Hematopoietic multipotent progenitor cell treated with erythropoietin and hydrocortisone succinate and interleukin-3 and kit ligand, for 15 days (in vitro differentiated cells): ENCODE results near the gene TSHR.

Experiments
- DNase-seq: peaks from one replicate; pipeline ENCODE4 v3.0.0-alpha.2; 2015; ENCODE audit warnings: low spot score

Gene TSHR

GRCh38 chr14:81138429-81138828 lies 183.0 kb downstream of the TSHR start:
- DNase-seq, result no peak

GRCh38 chr14:81141426-81141825 lies 186.0 kb downstream of the TSHR start:
- DNase-seq, result no peak

DNA sequence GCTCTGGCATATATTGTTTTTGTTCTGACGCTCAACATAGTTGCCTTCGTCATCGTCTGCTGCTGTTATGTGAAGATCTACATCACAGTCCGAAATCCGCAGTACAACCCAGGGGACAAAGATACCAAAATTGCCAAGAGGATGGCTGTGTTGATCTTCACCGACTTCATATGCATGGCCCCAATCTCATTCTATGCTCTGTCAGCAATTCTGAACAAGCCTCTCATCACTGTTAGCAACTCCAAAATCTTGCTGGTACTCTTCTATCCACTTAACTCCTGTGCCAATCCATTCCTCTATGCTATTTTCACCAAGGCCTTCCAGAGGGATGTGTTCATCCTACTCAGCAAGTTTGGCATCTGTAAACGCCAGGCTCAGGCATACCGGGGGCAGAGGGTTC lies 188.4 kb downstream of the TSHR start:
- DNase-seq, result no peak

- no peak for DNase-seq
Measured at GRCh38 chr14:81144824-81145603, 189.6 kb downstream of the TSHR start.

DNA sequence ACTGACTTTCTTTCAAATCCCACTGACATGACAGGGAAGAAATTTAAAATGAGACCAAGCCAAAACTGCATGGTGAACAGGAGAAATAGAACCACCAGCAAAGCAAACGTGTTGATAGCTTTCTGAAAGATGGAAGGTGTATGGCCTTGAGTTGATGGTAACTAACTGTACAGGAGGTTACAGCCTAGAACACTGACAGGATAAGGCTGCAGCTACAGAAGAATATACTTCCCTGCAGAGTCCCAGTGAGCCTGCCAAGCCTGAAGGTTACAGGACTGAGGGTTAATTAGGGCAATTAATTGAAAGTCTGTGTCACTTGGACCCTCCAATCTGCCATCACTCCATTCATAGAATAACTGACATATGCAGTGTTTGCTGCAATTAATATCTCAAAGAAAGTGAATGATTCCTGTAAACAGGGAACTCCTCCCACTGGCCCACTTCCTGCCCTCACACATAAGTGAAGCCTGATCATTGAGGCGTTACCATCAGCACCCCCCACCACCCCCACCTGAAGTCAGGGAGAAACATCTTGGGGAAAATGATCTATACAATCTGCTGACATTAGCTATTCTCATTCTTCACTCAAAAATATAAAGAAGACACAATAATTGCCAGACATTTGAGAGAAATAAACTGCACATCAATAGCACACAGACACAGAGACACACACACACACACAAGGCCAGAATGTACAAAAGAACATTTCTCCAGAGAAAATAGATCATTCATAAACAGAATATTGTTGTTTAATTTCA lies 191.9 kb downstream of the TSHR start:
- DNase-seq, result no peak

DNA sequence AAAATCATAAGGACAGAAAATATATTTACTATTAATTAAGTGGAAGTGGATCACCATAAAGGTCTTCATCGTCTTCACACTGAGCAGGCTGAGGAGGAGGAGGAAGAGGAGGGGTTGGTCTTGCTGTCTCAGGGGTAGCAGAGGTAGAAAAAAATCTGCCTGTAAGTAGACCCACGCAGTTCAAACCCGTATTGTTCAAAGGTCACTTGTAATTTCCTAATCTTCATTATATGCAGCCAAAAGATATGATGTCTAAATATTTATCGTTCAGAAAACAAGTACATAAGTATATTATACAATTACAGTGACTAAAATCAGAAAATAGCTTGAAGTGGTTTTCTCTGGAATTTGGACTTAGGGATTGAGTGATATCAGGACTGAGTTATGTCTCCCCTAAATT lies 193.2 kb downstream of the TSHR start:
- no peak for DNase-seq

DNA sequence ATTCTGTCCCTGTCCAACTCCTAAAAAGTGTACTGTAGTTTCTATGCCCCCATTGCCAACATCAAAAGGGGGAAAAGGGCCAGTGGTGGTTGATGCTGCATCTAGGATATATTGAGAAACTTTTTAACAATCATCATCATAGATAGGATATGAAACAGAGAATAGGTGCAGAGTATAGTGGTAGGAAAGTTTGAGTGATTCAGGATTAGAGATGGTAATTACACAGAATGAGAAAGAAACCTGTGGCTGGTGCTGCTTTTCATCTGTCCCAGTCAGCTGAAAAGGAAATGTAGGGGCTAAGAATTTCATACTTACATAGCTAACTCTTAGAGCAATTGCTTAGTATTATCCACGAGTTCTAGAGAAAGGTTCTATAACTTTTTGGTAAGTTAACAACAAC lies 197.8 kb downstream of the TSHR start:
- DNase-seq, result no peak

DNA sequence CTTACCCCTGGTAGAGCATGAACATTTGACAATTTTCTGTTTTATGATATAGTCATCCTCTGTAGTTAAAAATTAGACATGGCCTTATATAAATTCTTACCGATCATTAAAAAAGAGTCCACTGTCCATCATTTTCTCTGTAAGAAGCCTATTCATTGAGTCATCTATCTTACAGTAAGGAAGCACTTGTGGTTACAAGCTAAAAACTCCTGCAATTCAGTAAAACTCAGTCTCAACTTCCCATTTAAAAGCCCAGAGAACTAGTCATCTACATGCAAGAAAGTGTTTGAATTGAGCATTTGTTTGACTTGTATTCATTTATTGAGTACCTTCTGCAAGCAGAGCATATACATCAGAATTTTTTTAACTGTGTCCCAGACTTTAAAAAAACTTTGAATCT lies 202.0 kb downstream of the TSHR start:
- DNase-seq, result no peak

GRCh38 chr14:81161088-81161487 lies 205.7 kb downstream of the TSHR start:
- no peak for DNase-seq

GRCh38 chr14:81161749-81162148 lies 206.3 kb downstream of the TSHR start:
- no peak for DNase-seq

DNA sequence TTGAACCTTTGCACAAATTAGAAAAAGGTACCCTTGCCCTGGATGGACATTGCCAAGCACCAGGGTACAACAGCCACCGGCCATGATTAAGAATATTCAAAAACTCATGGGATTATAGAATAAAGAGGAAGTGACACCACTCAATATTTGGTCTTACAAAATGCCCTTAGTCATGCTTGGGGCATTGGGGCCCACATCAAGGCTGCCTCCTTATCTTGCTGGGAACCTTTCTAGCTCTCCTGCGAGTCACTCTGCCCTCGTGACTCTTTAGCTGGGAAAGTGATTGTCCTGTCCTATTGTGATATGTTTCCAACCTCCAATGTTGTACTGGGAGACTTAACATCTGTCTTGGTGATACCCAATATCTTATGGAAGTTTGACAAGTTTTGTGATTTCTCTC lies 207.5 kb downstream of the TSHR start:
- DNase-seq, result peak; percentile 21

DNA sequence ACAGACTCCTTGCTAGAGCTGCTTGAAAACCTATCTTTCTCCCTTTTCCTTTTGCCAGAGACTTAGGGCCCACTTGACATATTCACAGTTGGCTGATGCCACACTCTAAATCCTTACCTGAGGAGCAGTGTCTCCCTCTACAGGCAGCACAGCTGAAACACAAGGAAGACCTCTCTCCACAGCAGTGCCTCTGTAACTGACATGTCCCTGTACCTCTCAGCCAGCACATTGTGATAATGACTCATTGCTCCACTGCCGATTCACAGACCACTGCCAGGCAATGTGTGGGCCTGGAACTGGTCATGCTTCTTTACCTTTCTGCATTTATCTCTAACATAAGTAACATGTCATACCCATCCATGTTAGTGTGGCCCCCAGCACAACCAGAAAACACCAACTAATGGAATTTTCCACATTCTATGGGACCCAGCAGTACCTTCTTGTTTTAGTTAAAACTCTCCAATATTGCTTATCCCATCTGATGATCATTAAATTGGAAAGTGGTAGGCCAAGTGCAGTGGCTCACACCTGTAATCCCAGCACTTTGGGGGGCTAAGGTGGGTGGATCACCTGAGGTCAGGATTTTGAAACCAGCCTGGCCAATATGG lies 208.8 kb downstream of the TSHR start:
- DNase-seq, result peak; percentile 57

DNA sequence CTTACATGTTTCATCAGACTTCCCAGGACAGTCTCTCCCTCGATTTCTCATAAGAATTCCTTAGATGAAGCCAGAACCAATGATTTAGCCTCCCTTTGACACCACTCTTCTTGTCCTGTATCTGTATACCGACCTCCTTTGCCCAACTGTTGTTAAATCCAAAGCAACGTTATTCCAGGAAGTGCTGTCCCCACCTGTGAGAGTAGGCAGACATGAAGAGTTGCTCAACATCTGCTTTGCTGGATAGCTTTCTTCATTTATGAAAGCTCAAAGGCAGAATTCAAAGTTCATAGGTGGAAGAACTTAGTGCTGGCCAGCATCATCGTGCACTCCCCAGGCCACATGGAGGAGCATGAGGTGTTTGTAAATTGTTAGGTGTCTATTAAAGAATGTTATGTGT lies 209.8 kb downstream of the TSHR start:
- DNase-seq, result no peak

DNA sequence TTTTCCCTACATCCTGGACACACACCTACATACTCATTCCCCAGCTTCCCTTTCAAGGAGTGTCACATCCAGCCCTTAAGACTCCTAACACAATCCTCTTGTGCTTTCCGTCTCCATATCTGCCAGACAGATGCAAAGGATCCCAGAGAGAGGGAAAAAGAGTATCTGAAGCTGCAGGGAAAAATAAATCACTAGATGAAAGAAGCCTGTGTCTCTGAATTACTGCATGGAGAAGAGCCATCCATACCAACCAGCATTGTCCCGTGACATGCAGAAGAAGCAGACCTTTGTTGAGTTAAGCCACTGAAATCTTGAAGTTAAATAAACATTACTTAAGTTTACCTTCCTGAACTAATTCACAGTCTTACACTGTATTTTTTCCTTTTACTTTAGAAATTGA lies 210.7 kb downstream of the TSHR start:
- no peak for DNase-seq

DNA sequence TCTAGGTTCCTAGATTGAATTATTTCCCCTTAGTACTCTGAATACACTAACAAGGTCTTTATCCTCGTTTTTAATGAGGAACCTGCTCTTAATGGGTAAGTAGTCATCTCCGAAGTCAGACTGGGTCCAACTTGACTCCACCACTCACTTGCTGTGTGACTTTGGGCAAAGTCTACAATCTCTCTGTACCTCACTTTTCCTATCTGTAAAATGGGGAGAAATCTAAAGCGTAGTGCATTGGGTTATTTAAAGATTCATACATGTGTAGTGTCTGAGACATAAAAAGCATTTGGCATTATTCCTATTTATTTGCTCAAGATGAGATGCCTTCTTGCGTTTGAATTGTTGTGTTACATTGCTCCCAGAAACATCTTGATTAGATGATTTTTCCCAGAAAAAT lies 213.8 kb downstream of the TSHR start:
- DNase-seq, result no peak

- DNase-seq, result no peak
Measured at GRCh38 chr14:81169711-81170103, 214.3 kb downstream of the TSHR start.

- DNase-seq, result peak; percentile 88
Measured at GRCh38 chr14:81170104-81170828, 214.8 kb downstream of the TSHR start.

DNA sequence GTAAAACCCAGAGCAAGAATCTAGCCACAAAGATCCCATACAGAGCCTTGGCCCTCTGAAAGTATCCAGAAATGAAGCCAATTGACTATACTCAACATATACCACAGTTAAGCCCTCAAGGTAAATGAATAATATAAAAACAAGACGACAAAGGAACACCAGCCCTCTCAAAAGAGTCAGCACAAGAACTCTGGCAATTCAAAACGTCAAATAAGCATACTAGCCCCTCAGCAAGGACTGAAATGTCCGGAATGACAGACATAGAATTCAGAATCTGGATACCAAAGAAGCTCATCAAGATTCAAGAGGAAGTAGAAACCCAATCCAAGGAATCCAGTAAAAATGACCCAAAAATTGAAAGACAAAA lies 215.4 kb downstream of the TSHR start:
- no peak for DNase-seq

- no peak for DNase-seq
Measured at GRCh38 chr14:81172353-81172752, 216.9 kb downstream of the TSHR start.

GRCh38 chr14:81172881-81173280 lies 217.5 kb downstream of the TSHR start:
- DNase-seq, result no peak

- DNase-seq, result no peak
Measured at GRCh38 chr14:81176241-81176640, 220.8 kb downstream of the TSHR start.

DNA sequence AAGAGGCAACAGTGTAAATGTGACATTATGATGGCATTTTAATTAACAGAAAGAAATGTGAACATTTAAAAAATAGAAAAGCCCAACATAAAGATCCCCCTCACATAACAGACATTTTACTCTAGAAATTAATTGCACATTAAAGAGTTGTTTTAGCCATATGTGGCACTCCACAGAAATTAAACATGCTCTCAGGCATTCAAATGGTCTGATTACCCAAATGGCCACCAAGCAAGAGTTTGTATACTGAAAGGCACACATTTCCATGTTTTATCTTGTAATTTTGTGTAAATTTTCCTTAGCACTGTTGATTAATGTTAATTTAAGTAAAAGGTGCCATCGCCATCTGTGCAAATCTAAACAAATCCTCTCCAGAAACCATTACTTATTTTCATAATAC lies 221.8 kb downstream of the TSHR start:
- no peak for DNase-seq

- DNase-seq, result no peak
Measured at GRCh38 chr14:81178063-81178462, 222.6 kb downstream of the TSHR start.
